IPS-20b (cell line): ENCODE data around the gene KCND1.

Experiments
- H3K27ac ChIP-seq: one replicate; pipeline ENCODE4 v1.5.1; 2013; ENCODE audit warnings: low read length
- H3K27me3 ChIP-seq: 2 replicates; pipeline ENCODE4 v1.6.1; 2013; ENCODE audit warnings: mild to moderate bottlenecking, low read length, inconsistent platforms; ENCODE audit not compliant: insufficient read depth
- H3K36me3 ChIP-seq: 2 replicates; pipeline ENCODE4 v1.6.1; 2013; ENCODE audit warnings: low read depth, mild to moderate bottlenecking, inconsistent platforms, low read length, moderate library complexity; ENCODE audit not compliant: insufficient read depth
- H3K4me1 ChIP-seq: 2 replicates; pipeline ENCODE4 v1.6.1; 2013; ENCODE audit warnings: mild to moderate bottlenecking, control low read depth, inconsistent platforms, low read length, moderate library complexity; ENCODE audit not compliant: insufficient read depth
- H3K4me3 ChIP-seq: 2 replicates; pipeline ENCODE4 v1.5.1; 2013; ENCODE audit warnings: mild to moderate bottlenecking, low read length, inconsistent platforms
- H3K9ac ChIP-seq: 2 replicates; pipeline ENCODE4 v1.6.1; 2013; ENCODE audit warnings: low read depth, mild to moderate bottlenecking, inconsistent platforms, low read length, moderate library complexity
- H3K9me3 ChIP-seq: 2 replicates; pipeline ENCODE4 v1.6.1; 2013; ENCODE audit warnings: mild to moderate bottlenecking, low read depth, low read length, inconsistent platforms; ENCODE audit not compliant: insufficient read depth

KCND1 gene

GRCh38 chrX:48971249-48972219, at the start of gene KCND1:
Gene KCND1, minus strand, starts transcription at chrX:48971844. Its CDS starts 1,573 bp downstream, at chrX:48970271.
- no peaks in the 10 kb centered on the region for H3K27me3 ChIP-seq
- H3K27ac ChIP-seq: no peak within 1 kb of the TSS
- peak within 1 kb of the TSS; percentile 74; the same call in 1 of the 2 replicates for H3K9ac ChIP-seq
- no peaks in the 10 kb centered on the region for H3K4me1 ChIP-seq
- H3K36me3 ChIP-seq: peaks cover 24% of the 10 kb centered on the region
- no peaks in the 10 kb centered on the region for H3K9me3 ChIP-seq
- H3K4me3 ChIP-seq: peak within 1 kb of the TSS; percentile 74

DNA sequence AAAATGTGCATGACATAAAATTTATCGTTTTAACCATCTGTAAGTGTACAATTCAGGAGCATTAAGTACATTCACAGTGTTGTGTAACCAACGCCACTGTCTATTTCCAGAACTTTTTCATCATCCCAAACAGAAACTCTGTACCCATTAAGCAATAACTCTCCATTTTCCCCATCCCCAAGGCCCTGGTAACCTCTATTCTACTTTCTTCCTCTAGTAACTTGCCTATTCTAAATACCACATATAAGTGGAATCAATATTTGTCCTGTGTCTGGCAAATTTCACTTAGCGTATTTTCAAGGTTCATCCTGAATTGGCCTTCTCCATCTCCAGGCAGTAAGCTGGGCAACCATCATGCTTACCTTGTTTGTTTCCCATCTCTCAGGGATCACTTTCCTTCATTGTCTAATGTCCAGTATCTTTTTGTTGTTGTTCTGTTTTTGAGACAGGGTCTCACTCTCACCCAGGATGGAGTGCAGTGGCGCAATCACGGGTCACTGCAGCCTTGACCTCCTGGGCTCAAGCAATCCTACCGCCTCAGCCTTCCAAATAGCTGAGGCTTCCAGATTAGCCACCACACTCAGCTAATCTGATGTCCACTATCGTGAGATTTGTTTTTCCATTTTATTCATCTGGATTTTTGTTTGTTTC, 48.1 kb upstream of the KCND1 start:
- Histone ChIP-seq H3K27me3 (no peaks in the 10 kb centered on the region), H3K4me1 (no peaks in the 10 kb centered on the region), H3K9ac (no peak overlapping the region), H3K27ac (no peak overlapping the region), H3K36me3 (peaks cover 5% of the 10 kb centered on the region; the same call in 1 of the 2 replicates), H3K9me3 (no peaks in the 10 kb centered on the region), H3K4me3 (no peak overlapping the region)

DNA sequence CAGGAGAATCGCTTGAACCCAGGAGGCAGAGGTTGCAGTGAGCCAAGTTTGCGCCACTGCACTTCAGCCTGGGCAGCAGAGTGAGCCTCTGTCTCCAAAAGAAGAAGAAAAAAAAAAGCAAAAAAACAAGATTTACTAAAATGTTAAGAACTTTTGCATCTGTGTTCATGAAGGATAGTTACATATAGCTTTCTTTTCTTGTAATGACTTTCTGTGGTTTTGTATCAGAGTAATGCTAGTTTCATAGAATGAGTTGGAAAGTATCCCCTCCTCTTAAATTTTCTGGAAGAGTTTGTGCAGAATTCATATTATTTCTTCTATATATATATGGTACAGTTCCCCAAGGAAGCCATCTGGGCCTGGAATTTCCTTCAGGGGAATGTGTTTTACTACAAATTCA, 47.4 kb upstream of the KCND1 start:
- H3K9me3 ChIP-seq: no peaks in the 10 kb centered on the region
- H3K9ac ChIP-seq: no peak overlapping the region
- H3K27me3 ChIP-seq: no peaks in the 10 kb centered on the region
- no peaks in the 10 kb centered on the region for H3K4me1 ChIP-seq
- no peak overlapping the region for H3K4me3 ChIP-seq
- no peak overlapping the region for H3K27ac ChIP-seq
- no peaks in the 10 kb centered on the region for H3K36me3 ChIP-seq

DNA sequence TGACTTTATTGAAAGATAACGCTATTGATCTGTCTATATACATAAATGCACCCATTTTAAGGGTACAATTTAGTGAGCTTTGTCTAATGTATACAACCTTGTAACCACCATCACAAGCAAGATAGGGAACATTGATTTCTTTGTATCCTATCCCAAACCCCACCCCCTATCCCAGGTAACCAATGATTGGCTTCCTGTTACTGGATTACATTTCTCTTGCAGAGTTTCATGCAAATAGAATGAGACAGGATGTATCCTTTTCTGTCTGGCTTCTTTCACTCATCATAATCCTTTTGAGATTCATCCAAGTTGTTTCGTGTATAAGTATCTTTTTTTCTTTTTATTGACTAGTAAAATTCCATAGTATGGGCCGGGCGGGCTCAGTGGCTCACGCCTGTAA, 32.1 kb upstream of the KCND1 start:
- Histone ChIP-seq H3K27me3 (no peaks in the 10 kb centered on the region), H3K4me1 (no peaks in the 10 kb centered on the region), H3K27ac (no peak overlapping the region), H3K36me3 (peaks cover 9% of the 10 kb centered on the region; the same call in 1 of the 2 replicates), H3K9ac (no peak overlapping the region), H3K9me3 (no peaks in the 10 kb centered on the region), H3K4me3 (no peak overlapping the region)

DNA sequence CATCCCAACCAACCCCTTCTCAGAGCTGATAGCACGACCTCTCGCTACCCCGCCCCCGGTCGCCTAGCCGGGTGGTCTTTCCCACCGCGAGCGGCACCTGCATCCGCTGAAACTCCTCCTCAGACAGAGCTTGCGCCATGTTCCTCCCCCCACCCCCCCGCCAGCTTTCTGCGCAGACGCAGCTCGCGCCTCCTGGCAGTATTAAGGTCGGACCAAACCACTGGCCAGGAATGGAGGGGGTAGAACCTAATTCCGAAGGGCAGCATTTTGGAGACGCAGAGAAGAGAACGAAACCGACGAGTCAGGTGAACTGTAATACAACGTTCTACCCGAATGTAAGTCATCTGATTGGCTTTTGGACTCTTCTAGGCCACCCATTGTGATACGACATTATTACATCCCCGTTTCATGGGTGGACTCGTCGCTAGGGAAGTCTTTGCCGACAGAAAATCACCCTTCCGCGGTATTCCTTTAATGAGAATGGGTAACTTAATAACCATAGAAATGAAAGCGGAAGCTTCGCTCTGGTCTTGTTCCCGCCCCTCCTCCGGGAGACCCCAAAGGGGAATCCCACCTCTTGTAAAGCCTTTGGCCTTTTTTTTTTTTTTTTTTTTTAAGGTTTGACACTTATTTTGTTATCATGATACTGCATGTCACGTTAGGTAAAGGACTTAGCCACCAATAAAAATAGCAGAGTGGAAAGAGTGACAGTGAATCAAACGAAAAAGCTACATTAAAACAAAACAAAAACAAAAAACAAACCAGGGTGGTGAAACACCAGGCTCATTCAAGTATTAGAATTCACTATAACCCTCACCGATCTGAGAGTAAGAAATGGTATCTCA, 30.7 kb upstream of the KCND1 start, which contains the start of gene GRIPAP1:
Gene GRIPAP1 (minus strand): TSS at position 174 of the 845 bp plus-strand sequence. CDS start 35 bp downstream, at position 139.
- no peaks in the 10 kb centered on the region for H3K4me1 ChIP-seq
- H3K27ac ChIP-seq: peak within 1 kb of the TSS; percentile 68
- H3K4me3 ChIP-seq: peak within 1 kb of the TSS; percentile 93
- peak within 1 kb of the TSS; percentile 98 for H3K9ac ChIP-seq
- no peaks in the 10 kb centered on the region for H3K27me3 ChIP-seq
- peaks cover 22% of the 10 kb centered on the region; the same call in 1 of the 2 replicates for H3K36me3 ChIP-seq
- no peaks in the 10 kb centered on the region for H3K9me3 ChIP-seq

GRCh38 chrX:49001521-49002090, 30.0 kb upstream of the KCND1 start:
- peak overlapping the region; percentile 93 for H3K4me3 ChIP-seq
- H3K27me3 ChIP-seq: no peaks in the 10 kb centered on the region
- H3K9me3 ChIP-seq: no peaks in the 10 kb centered on the region
- H3K9ac ChIP-seq: peak overlapping the region; percentile 98
- H3K27ac ChIP-seq: peak overlapping the region; percentile 68
- H3K4me1 ChIP-seq: no peaks in the 10 kb centered on the region
- H3K36me3 ChIP-seq: peaks cover 29% of the 10 kb centered on the region; the same call in 1 of the 2 replicates

DNA sequence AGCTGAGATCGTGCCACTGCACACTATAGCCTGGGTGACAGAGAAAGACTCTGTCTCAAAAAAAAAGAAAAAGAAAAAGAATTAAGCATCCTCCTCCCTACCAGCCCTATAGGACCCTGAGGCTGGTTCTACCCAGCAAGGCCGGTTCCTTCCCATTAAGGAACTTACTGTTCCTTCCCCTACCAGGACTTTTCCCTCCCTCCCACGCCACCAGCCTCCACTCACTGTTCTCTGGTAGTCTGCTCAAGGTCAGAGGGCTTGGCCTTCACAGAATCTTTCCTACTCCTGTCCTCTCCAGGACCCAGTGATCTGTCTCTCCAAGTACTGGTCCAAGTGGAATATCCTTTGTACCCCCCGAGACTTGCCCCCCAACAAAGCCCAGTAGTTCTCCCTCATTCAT, 29.0 kb upstream of the KCND1 start:
- Histone ChIP-seq H3K36me3 (peaks cover 38% of the 10 kb centered on the region), H3K9ac (no peak overlapping the region), H3K9me3 (no peaks in the 10 kb centered on the region), H3K4me1 (no peaks in the 10 kb centered on the region), H3K4me3 (peak overlapping the region; percentile 93; the same call in 1 of the 2 replicates), H3K27me3 (no peaks in the 10 kb centered on the region), H3K27ac (no peak overlapping the region)

- H3K36me3 ChIP-seq: peaks cover 47% of the 10 kb centered on the region
- H3K4me1 ChIP-seq: no peaks in the 10 kb centered on the region
- no peaks in the 10 kb centered on the region for H3K27me3 ChIP-seq
- H3K27ac ChIP-seq: no peak overlapping the region
- H3K9ac ChIP-seq: no peak overlapping the region
- H3K9me3 ChIP-seq: no peaks in the 10 kb centered on the region
- H3K4me3 ChIP-seq: no peak overlapping the region
These were observed 27.4 kb upstream of the KCND1 start for GRCh38 chrX:48999030-48999429.

- peaks cover 52% of the 10 kb centered on the region for H3K36me3 ChIP-seq
- no peak overlapping the region for H3K9ac ChIP-seq
- no peaks in the 10 kb centered on the region for H3K9me3 ChIP-seq
- H3K27ac ChIP-seq: no peak overlapping the region
- no peak overlapping the region for H3K4me3 ChIP-seq
- H3K4me1 ChIP-seq: no peaks in the 10 kb centered on the region
- no peaks in the 10 kb centered on the region for H3K27me3 ChIP-seq
These were observed 26.7 kb upstream of the KCND1 start for GRCh38 chrX:48998391-48998790.

- Histone ChIP-seq H3K4me3 (no peak overlapping the region), H3K27ac (no peak overlapping the region), H3K36me3 (peaks cover 57% of the 10 kb centered on the region), H3K9ac (no peak overlapping the region), H3K27me3 (no peaks in the 10 kb centered on the region), H3K9me3 (no peaks in the 10 kb centered on the region), H3K4me1 (no peaks in the 10 kb centered on the region)
These were observed 26.2 kb upstream of the KCND1 start for GRCh38 chrX:48997865-48998264.

GRCh38 chrX:48997455-48997854, 25.8 kb upstream of the KCND1 start:
- Histone ChIP-seq H3K27ac (no peak overlapping the region), H3K9ac (no peak overlapping the region), H3K9me3 (no peaks in the 10 kb centered on the region), H3K36me3 (peaks cover 59% of the 10 kb centered on the region), H3K4me3 (no peak overlapping the region), H3K27me3 (no peaks in the 10 kb centered on the region), H3K4me1 (no peaks in the 10 kb centered on the region)
